ENCODE results near the gene KCNC1. TPM values are rescaled to one million over a fixed set of nuclear protein-coding genes. Genes with fewer than 3 reads are reported as not detected.

KCNC1 gene
- total RNA-seq, 4 donors from 2014 or later: 0.14 TPM; not detected in 3

- no peak for DNase-seq
- no peak overlapping the region for H3K4me3 ChIP-seq
- intact Hi-C loops (cut with DNase I; ENCODE audit: low total_unique reads): no loop called here
- no peaks in the 10 kb centered on the region for H3K9me3 ChIP-seq
- no peak for TF ChIP-seq EP300 (IDR thresholded peaks at IDR 0.05; ENCODE audit: low read depth)
- no peak for TF ChIP-seq POLR2AphosphoS5 (IDR thresholded peaks at IDR 0.05)
- no peak for TF ChIP-seq CTCF (IDR thresholded peaks at IDR 0.05)
- TF ChIP-seq POLR2A (IDR thresholded peaks at IDR 0.05): no peak
- H3K27ac ChIP-seq: no peak overlapping the region
- in situ Hi-C loops (cut with MboI; ENCODE audit: low pct_ligation_motif_present in 1 of 4, low pct_unique_long_range_greater_than_20kb in 1 of 4, low sequenced_read_pairs in 3 of 4): no loop called here
- 65% methylated on average over 10 of the region's 10 CpGs; no CpG with 5 or more reads in 1 of the 2 donors for WGBS, 2 donors (ENCODE audit: low coverage in 1 of 2)
- peaks cover 77% of the 10 kb centered on the region for H3K27me3 ChIP-seq
- H3K4me1 ChIP-seq: peaks cover 0 to 18% (median 15%) of the 10 kb centered on the region in 4 donors
- no peaks in the 10 kb centered on the region for H3K36me3 ChIP-seq
Observed at GRCh38 chr11:17738151-17738973, 3.8 kb downstream of the KCNC1 start.

- Histone ChIP-seq H3K27me3 (peaks cover 66% of the 10 kb centered on the region), H3K4me1 (peaks cover 0 to 11% (median 9%) of the 10 kb centered on the region in 4 donors), H3K9me3 (no peaks in the 10 kb centered on the region), H3K36me3 (no peaks in the 10 kb centered on the region), H3K27ac (no peak overlapping the region), H3K4me3 (no peak overlapping the region)
- TF ChIP-seq POLR2A (IDR thresholded peaks at IDR 0.05) (no peak), CTCF (IDR thresholded peaks at IDR 0.05) (no peak), POLR2AphosphoS5 (IDR thresholded peaks at IDR 0.05) (no peak), EP300 (IDR thresholded peaks at IDR 0.05; ENCODE audit: low read depth) (no peak)
- intact Hi-C loops (cut with DNase I; ENCODE audit: low total_unique reads) (no loop called here), in situ Hi-C loops (cut with MboI; ENCODE audit: low pct_ligation_motif_present in 1 of 4, low pct_unique_long_range_greater_than_20kb in 1 of 4, low sequenced_read_pairs in 3 of 4) (no loop called here)
- no peak for DNase-seq
- WGBS, 2 donors (ENCODE audit: low coverage in 1 of 2): 70% methylated on average over 6 of the region's 6 CpGs; no CpG with 5 or more reads in 1 of the 2 donors
Observed at GRCh38 chr11:17739945-17740338, 5.4 kb downstream of the KCNC1 start.

- 74% methylated on average over 7 of the region's 7 CpGs; no CpG with 5 or more reads in 1 of the 2 donors for WGBS, 2 donors (ENCODE audit: low coverage in 1 of 2)
- Histone ChIP-seq H3K27me3 (peaks cover 58% of the 10 kb centered on the region), H3K9me3 (no peaks in the 10 kb centered on the region), H3K4me3 (no peak overlapping the region), H3K36me3 (no peaks in the 10 kb centered on the region), H3K4me1 (peaks cover 0 to 4% (median 1%) of the 10 kb centered on the region in 4 donors), H3K27ac (no peak overlapping the region)
- in situ Hi-C loops (cut with MboI; ENCODE audit: low pct_ligation_motif_present in 1 of 4, low pct_unique_long_range_greater_than_20kb in 1 of 4, low sequenced_read_pairs in 3 of 4): no loop called here
- no peak for TF ChIP-seq CTCF (IDR thresholded peaks at IDR 0.05)
- TF ChIP-seq EP300 (IDR thresholded peaks at IDR 0.05; ENCODE audit: low read depth): no peak
- no peak for TF ChIP-seq POLR2A (IDR thresholded peaks at IDR 0.05)
- no peak for TF ChIP-seq POLR2AphosphoS5 (IDR thresholded peaks at IDR 0.05)
- DNase-seq: no peak
- intact Hi-C loops (cut with DNase I; ENCODE audit: low total_unique reads): no loop called here
Observed at GRCh38 chr11:17740649-17741235, 6.2 kb downstream of the KCNC1 start.

GRCh38 chr11:17741487-17741886 lies 6.9 kb downstream of the KCNC1 start:
- DNase-seq: no peak
- in situ Hi-C loops (cut with MboI; ENCODE audit: low pct_ligation_motif_present in 1 of 4, low pct_unique_long_range_greater_than_20kb in 1 of 4, low sequenced_read_pairs in 3 of 4) (no loop called here), intact Hi-C loops (cut with DNase I; ENCODE audit: low total_unique reads) (no loop called here)
- Histone ChIP-seq H3K4me1 (no peaks in the 10 kb centered on the region), H3K27ac (no peak overlapping the region), H3K36me3 (no peaks in the 10 kb centered on the region), H3K27me3 (peaks cover 51% of the 10 kb centered on the region), H3K9me3 (no peaks in the 10 kb centered on the region), H3K4me3 (no peak overlapping the region)
- 86 to 91% methylated on average over 6 to 10 of the region's 10 CpGs for WGBS, 2 donors (ENCODE audit: low coverage in 1 of 2)
- TF ChIP-seq POLR2AphosphoS5 (IDR thresholded peaks at IDR 0.05): no peak
- TF ChIP-seq POLR2A (IDR thresholded peaks at IDR 0.05): no peak
- TF ChIP-seq CTCF (IDR thresholded peaks at IDR 0.05): no peak
- TF ChIP-seq EP300 (IDR thresholded peaks at IDR 0.05; ENCODE audit: low read depth): no peak
